Measurements from ENCODE around the gene KRT85. TPM values are rescaled to one million over a fixed set of nuclear protein-coding genes. Genes with fewer than 3 reads are reported as not detected.

Gene KRT85
- total and polyA plus RNA-seq, 2 of the 13 experiments (the other 11 are each of a cell fraction or from before 2014, with no cell fraction given), result not detected

GRCh38 chr12:52327052-52327829 lies 40.0 kb downstream of the KRT85 start (continued):
- TF ChIP-seq ZNF138 (CRISPR knock-in tag; IDR thresholded peaks at IDR 0.05; ENCODE audit: low read depth) (no peak), NR0B2 (CRISPR knock-in tag; IDR thresholded peaks at IDR 0.05) (no peak), ZNF678 (CRISPR knock-in tag; IDR thresholded peaks at IDR 0.05) (no peak), ZNF564 (CRISPR knock-in tag; IDR thresholded peaks at IDR 0.05) (no peak), NR1H2 (CRISPR knock-in tag; IDR thresholded peaks at IDR 0.05; ENCODE audit: borderline replicate concordance, low read depth) (no peak), ZMYM3 (CRISPR knock-in tag; IDR thresholded peaks at IDR 0.05) (no peak), ZNF264 (CRISPR knock-in tag; IDR thresholded peaks at IDR 0.05) (no peak), CBFB (CRISPR knock-in tag; IDR thresholded peaks at IDR 0.05) (no peak), HMG20A (CRISPR knock-in tag; IDR thresholded peaks at IDR 0.05; ENCODE audit: borderline replicate concordance) (no peak), ZNF776 (CRISPR knock-in tag; IDR thresholded peaks at IDR 0.05) (no peak), BRD4 (CRISPR knock-in tag; IDR thresholded peaks at IDR 0.05) (no peak), KLF12 (CRISPR knock-in tag; IDR thresholded peaks at IDR 0.05; ENCODE audit: borderline replicate concordance) (no peak)
- TF ChIP-seq, protein P1, sequence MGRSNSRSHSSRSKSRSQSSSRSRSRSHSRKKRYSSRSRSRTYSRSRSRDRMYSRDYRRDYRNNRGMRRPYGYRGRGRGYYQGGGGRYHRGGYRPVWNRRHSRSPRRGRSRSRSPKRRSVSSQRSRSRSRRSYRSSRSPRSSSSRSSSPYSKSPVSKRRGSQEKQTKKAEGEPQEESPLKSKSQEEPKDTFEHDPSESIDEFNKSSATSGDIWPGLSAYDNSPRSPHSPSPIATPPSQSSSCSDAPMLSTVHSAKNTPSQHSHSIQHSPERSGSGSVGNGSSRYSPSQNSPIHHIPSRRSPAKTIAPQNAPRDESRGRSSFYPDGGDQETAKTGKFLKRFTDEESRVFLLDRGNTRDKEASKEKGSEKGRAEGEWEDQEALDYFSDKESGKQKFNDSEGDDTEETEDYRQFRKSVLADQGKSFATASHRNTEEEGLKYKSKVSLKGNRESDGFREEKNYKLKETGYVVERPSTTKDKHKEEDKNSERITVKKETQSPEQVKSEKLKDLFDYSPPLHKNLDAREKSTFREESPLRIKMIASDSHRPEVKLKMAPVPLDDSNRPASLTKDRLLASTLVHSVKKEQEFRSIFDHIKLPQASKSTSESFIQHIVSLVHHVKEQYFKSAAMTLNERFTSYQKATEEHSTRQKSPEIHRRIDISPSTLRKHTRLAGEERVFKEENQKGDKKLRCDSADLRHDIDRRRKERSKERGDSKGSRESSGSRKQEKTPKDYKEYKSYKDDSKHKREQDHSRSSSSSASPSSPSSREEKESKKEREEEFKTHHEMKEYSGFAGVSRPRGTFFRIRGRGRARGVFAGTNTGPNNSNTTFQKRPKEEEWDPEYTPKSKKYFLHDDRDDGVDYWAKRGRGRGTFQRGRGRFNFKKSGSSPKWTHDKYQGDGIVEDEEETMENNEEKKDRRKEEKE (IDR thresholded peaks at IDR 0.05), result no peak
- TF ChIP-seq, protein P2, sequence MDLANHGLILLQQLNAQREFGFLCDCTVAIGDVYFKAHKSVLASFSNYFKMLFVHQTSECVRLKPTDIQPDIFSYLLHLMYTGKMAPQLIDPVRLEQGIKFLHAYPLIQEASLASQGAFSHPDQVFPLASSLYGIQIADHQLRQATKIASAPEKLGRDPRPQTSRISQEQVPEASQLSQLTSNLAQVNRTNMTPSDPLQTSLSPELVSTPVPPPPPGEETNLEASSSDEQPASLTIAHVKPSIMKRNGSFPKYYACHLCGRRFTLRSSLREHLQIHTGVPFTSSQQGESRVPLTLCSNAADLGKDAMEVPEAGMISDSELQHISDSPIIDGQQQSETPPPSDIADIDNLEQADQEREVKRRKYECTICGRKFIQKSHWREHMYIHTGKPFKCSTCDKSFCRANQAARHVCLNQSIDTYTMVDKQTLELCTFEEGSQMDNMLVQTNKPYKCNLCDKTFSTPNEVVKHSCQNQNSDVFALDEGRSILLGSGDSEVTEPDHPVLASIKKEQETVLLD (CRISPR knock-in tag; IDR thresholded peaks at IDR 0.05; ENCODE audit: low read depth), result no peak
